Mesothelial cell of epicardium (in vitro differentiated cells): ENCODE measurements around the gene CACNA2D1. TPM values are rescaled to one million over a fixed set of nuclear protein-coding genes. Genes with fewer than 3 reads are reported as not detected.

Experiments used
- DNase-seq, 2 experiments: peaks; one replicate each; pipeline ENCODE4 v3.0.0; 2021; ENCODE audit warnings: low spot score in 2 of 2; ENCODE audit not compliant: unreplicated experiment in 2 of 2
- H3K27ac Mint-ChIP-seq: 2 replicates; pipeline ENCODE4 v1.8.0; 2021; ENCODE audit warnings: mixed read lengths
- H3K27me3 Mint-ChIP-seq: 2 replicates; pipeline ENCODE4 v1.8.0; 2021; ENCODE audit warnings: low read depth, mixed read lengths
- H3K36me3 Mint-ChIP-seq: 2 replicates; pipeline ENCODE4 v1.8.0; 2021; ENCODE audit warnings: mixed read lengths
- H3K4me1 Mint-ChIP-seq: 2 replicates; pipeline ENCODE4 v1.8.0; 2021; ENCODE audit warnings: mixed read lengths
- H3K4me3 Mint-ChIP-seq: 2 replicates; pipeline ENCODE4 v1.8.0; 2021; ENCODE audit warnings: mild to moderate bottlenecking, moderate library complexity, mixed read lengths
- H3K9me3 Mint-ChIP-seq: 2 replicates; pipeline ENCODE4 v1.8.0; 2021; ENCODE audit warnings: mixed read lengths
- total RNA-seq: library from RNA; stranded (reverse); gene quantifications from 3 replicates; pipeline ENCODE4 v1.2.1, GENCODE V29; 2021
- TF ChIP-seq, protein P1 (sequence below): fragments of 200-600 bp; sonication (generic); IDR thresholded peaks from one replicate; pipeline ENCODE4 v1.5.0; 2021; ENCODE audit warnings: antibody characterized with exemption; ENCODE audit not compliant: unreplicated experiment

The CACNA2D1 gene
- total RNA-seq, 1 donor from 2014 or later: 14.7 TPM

DNA sequence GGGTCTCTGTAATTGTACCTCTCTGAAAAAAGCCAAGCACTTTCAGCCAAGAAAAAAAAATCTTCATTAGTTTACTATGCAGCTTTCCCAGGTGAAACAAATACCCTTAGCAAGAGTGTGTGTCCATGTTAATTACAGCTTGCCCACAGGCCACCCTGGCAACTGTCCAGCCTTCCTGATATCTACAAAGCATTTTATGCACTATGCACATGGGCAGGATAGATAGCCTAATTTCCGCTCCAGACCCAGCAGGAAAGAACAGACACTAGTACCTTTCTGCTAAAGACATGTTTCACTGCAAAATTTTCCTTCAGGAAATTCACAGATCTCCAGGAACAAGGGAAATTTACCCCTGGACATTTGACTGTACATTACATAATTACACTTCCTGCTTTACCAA, 24.4 kb downstream of the CACNA2D1 start:
- H3K4me1 Mint-ChIP-seq: peaks cover 4% of the 10 kb centered on the region

DNA sequence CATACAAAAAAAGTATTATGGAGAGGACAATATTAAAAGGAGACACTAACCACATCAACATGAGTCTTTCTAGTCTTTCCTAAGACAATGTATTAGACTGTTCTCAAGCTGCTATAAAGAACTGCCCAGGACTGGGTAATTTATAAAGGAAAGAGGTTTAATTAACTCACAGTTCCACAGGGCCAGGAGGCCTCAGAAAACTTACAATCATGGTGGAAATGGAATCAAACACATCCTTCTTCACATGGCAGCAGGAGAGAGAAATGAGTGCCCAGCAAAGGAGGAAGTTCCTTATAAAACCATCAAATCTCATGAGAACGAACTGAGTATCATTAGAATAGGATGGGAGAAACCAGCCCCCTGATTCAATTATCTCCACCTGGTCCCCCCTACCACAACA, 25.7 kb downstream of the CACNA2D1 start:
- no peak overlapping the region for H3K27ac Mint-ChIP-seq

More for the DNA sequence above, 24.4 kb downstream of the CACNA2D1 start:
- DNase-seq: no peak
- no peak overlapping the region for H3K27ac Mint-ChIP-seq
- H3K36me3 Mint-ChIP-seq: peaks cover 3% of the 10 kb centered on the region
- H3K9me3 Mint-ChIP-seq: peaks cover 10% of the 10 kb centered on the region
- no peak overlapping the region for H3K4me3 Mint-ChIP-seq
- TF ChIP-seq, protein P1, sequence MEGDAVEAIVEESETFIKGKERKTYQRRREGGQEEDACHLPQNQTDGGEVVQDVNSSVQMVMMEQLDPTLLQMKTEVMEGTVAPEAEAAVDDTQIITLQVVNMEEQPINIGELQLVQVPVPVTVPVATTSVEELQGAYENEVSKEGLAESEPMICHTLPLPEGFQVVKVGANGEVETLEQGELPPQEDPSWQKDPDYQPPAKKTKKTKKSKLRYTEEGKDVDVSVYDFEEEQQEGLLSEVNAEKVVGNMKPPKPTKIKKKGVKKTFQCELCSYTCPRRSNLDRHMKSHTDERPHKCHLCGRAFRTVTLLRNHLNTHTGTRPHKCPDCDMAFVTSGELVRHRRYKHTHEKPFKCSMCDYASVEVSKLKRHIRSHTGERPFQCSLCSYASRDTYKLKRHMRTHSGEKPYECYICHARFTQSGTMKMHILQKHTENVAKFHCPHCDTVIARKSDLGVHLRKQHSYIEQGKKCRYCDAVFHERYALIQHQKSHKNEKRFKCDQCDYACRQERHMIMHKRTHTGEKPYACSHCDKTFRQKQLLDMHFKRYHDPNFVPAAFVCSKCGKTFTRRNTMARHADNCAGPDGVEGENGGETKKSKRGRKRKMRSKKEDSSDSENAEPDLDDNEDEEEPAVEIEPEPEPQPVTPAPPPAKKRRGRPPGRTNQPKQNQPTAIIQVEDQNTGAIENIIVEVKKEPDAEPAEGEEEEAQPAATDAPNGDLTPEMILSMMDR: no peak
- no peaks in the 10 kb centered on the region for H3K27me3 Mint-ChIP-seq

DNA sequence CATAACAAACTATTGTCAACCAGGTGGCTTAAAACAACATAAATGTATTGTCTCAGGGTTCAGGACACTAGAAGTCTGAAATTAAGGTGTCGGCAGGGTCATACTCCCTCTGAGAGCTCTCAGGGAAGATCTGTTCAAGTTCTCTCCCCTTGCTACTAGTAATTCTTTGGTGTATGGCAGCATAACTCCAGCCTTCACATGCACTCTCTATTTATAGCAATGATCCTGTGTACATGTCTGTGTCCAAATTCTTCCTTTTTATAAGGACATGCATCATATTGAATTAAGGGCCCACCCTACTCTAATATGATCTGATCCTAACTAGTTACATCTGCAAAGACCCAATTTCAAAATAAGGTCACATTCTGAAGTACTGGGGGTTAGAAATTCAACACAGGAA, 27.2 kb downstream of the CACNA2D1 start:
- Mint-ChIP-seq H3K4me3 (no peak overlapping the region), H3K27ac (no peak overlapping the region), H3K27me3 (no peaks in the 10 kb centered on the region), H3K9me3 (peaks cover 10% of the 10 kb centered on the region), H3K4me1 (peaks cover 13% of the 10 kb centered on the region), H3K36me3 (peaks cover 3% of the 10 kb centered on the region)
- DNase-seq: no peak
- TF ChIP-seq, protein P1: no peak

More for the DNA sequence above, 25.7 kb downstream of the CACNA2D1 start:
- Mint-ChIP-seq H3K27me3 (no peaks in the 10 kb centered on the region), H3K4me1 (peaks cover 8% of the 10 kb centered on the region), H3K36me3 (peaks cover 3% of the 10 kb centered on the region), H3K4me3 (no peak overlapping the region), H3K9me3 (peaks cover 10% of the 10 kb centered on the region)
- TF ChIP-seq, protein P1: no peak
- DNase-seq: no peak

DNA sequence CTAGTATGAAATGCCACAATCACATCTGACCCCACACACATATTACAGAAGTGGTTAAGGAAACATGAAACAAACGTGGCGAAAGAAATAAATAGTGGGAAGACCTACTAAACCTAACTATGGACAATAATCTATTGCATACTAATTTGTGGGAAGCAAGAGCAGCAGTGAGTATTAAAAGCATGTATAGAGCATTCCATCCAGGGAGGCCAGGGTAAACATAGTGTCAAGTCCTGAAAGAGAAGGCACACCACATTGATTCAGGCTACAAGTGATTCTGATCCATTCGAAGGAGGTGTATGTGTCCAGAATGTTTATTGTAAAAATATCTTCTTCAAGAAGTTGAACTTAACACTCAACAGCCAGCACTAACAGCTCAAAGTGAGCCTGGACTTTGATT, 29.2 kb downstream of the CACNA2D1 start:
- no peak overlapping the region for H3K4me3 Mint-ChIP-seq
- peak overlapping the region; percentile 36 for H3K27ac Mint-ChIP-seq
- H3K36me3 Mint-ChIP-seq: peaks cover 3% of the 10 kb centered on the region
- no peaks in the 10 kb centered on the region for H3K27me3 Mint-ChIP-seq
- TF ChIP-seq, protein P1: no peak
- peaks cover 19% of the 10 kb centered on the region for H3K4me1 Mint-ChIP-seq
- H3K9me3 Mint-ChIP-seq: peaks cover 10% of the 10 kb centered on the region
- no peak for DNase-seq

DNA sequence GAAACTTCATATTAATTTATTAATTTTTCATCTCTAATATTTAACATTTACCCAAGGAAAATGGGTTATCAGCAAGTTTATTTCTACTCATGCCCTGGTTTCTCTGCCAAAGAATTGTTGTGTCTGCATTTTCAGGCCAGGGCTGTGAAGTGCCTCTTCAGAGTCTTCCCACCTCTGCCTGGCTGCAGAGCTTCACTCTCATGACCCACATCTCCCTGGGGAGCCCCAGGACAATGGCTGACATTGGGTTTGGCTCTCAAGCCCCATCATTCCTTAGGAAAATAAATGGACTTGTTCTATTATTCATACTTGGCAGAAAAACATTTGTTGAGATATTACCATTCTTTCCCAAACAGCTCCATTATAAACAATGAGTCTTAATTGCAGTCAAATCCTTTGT, 30.3 kb downstream of the CACNA2D1 start:
- H3K27ac Mint-ChIP-seq: no peak overlapping the region

More for the DNA sequence above, 30.3 kb downstream of the CACNA2D1 start:
- TF ChIP-seq, protein P1: no peak
- peaks cover 3% of the 10 kb centered on the region for H3K36me3 Mint-ChIP-seq
- no peak for DNase-seq
- peaks cover 19% of the 10 kb centered on the region for H3K4me1 Mint-ChIP-seq
- peaks cover 8% of the 10 kb centered on the region for H3K9me3 Mint-ChIP-seq
- H3K4me3 Mint-ChIP-seq: no peak overlapping the region
- H3K27me3 Mint-ChIP-seq: no peaks in the 10 kb centered on the region
